OCI-LY7 (cell line): Measurements from ENCODE around the gene HEXA.

Experiments
- CTCF ChIP-seq: fragments of 200-600 bp; sonication (generic); conservative IDR thresholded peaks from 2 replicates; pipeline ENCODE4 v1.5.1; 2014; ENCODE audit warnings: mild to moderate bottlenecking, antibody characterized with exemption, low read length, moderate library complexity, mixed read lengths
- EZH2phosphoT487 ChIP-seq: fragments of 200-600 bp; sonication (generic); IDR thresholded peaks from 2 replicates; pipeline ENCODE4 v1.6.1; 2018; ENCODE audit warnings: low read depth, borderline replicate concordance, mild to moderate bottlenecking, mixed run types, antibody characterized with exemption, low read length, moderate library complexity, mixed read lengths

- TF ChIP-seq CTCF (no peak), EZH2phosphoT487 (no peak)
Observed at GRCh38 chr15:72369964-72370363, 5.8 kb downstream of the HEXA start.
